Stomach (tissue), 4 donors: ENCODE data around the gene PIP.

Experiments used
- CTCF ChIP-seq, 7 experiments: fragments of 450-650 bp in 4 of 7; fragments of 200-600 bp in 3 of 7; sonication (generic) in 3 of 7; IDR thresholded peaks; one replicate each; pipeline ENCODE4 v1.5.1; 2016 to 2019; ENCODE audit warnings: antibody characterized with exemption in 7 of 7, control low read depth in 2 of 7, mild to moderate bottlenecking in 1 of 7
- EP300 ChIP-seq: sonication (generic); formaldehyde crosslinking; IDR thresholded peaks from one replicate; pipeline ENCODE4 v1.6.1; 2017; ENCODE audit warnings: antibody characterized with exemption
- POLR2A ChIP-seq, 4 donors: fragments of 450-650 bp; IDR thresholded peaks; one replicate each; pipeline ENCODE4 v1.6.1; 2016; ENCODE audit warnings: antibody characterized with exemption in 4 of 4, control low read depth in 2 of 4, mild to moderate bottlenecking in 1 of 4, moderate library complexity in 1 of 4
- POLR2AphosphoS5 ChIP-seq, 3 donors: sonication (generic); formaldehyde crosslinking; IDR thresholded peaks; one replicate each; pipeline ENCODE4 v1.6.1; 2016; ENCODE audit warnings: antibody characterized with exemption in 3 of 3

GRCh38 chr7:143085109-143085508, 46.8 kb upstream of the PIP start:
- TF ChIP-seq POLR2AphosphoS5 (IDR thresholded peaks at IDR 0.05) (no peak), CTCF (IDR thresholded peaks at IDR 0.05) (no peak), POLR2A (IDR thresholded peaks at IDR 0.05) (no peak), EP300 (no peak)
